Measurements from ENCODE around the gene ZNF516. TPM values are rescaled to one million over a fixed set of nuclear protein-coding genes. Genes with fewer than 3 reads are reported as not detected.

The ZNF516 gene
- total and polyA plus RNA-seq, 2 of the 13 experiments (the other 11 are each of a cell fraction or from before 2014, with no cell fraction given): 16.6 to 18.7 TPM

GRCh38 chr18:76398896-76399612 lies 96.0 kb downstream of the ZNF516 start (continued):
- TF ChIP-seq NR0B2 (CRISPR knock-in tag; IDR thresholded peaks at IDR 0.05) (no peak), ZNF264 (CRISPR knock-in tag; IDR thresholded peaks at IDR 0.05) (no peak), HOXD1 (CRISPR knock-in tag; IDR thresholded peaks at IDR 0.05) (no peak), ZNF343 (CRISPR knock-in tag; IDR thresholded peaks at IDR 0.05) (no peak), ZNF672 (CRISPR knock-in tag; IDR thresholded peaks at IDR 0.05) (no peak), FOSL2 (CRISPR knock-in tag; IDR thresholded peaks at IDR 0.05) (peak; percentile 20; the same call in 1 of the 2 replicates), MEF2D (CRISPR knock-in tag; IDR thresholded peaks at IDR 0.05) (no peak), SIX1 (CRISPR knock-in tag; IDR thresholded peaks at IDR 0.05; ENCODE audit: borderline replicate concordance) (no peak), HHEX (CRISPR knock-in tag; IDR thresholded peaks at IDR 0.05) (0 out of 2 replicates have a peak, but pooled peaks have one; percentile 29), ZNF382 (CRISPR knock-in tag; IDR thresholded peaks at IDR 0.05; ENCODE audit: borderline replicate concordance) (no peak), ZNF737 (CRISPR knock-in tag; IDR thresholded peaks at IDR 0.05; ENCODE audit: borderline replicate concordance) (no peak), ZNF562 (CRISPR knock-in tag; IDR thresholded peaks at IDR 0.05; ENCODE audit: borderline replicate concordance) (no peak), ZNF33A (CRISPR knock-in tag; IDR thresholded peaks at IDR 0.05; ENCODE audit: borderline replicate concordance) (no peak), ZNF232 (CRISPR knock-in tag; IDR thresholded peaks at IDR 0.05; ENCODE audit: borderline replicate concordance) (no peak), RXRB (CRISPR knock-in tag; IDR thresholded peaks at IDR 0.05; ENCODE audit: borderline replicate concordance) (no peak), ZNF354B (CRISPR knock-in tag; IDR thresholded peaks at IDR 0.05) (no peak), YEATS4 (CRISPR knock-in tag; IDR thresholded peaks at IDR 0.05; ENCODE audit: borderline replicate concordance) (no peak), MXD4 (CRISPR knock-in tag; IDR thresholded peaks at IDR 0.05) (no peak)
